Testis (tissue), 3 donors: Measurements from ENCODE around the gene CABP2. TPM values are rescaled to one million over a fixed set of nuclear protein-coding genes. Genes with fewer than 3 reads are reported as not detected.

Source experiments
- DNase-seq: peaks from one replicate; pipeline ENCODE4 v3.0.0-alpha.2; 2019
- H3K27ac ChIP-seq, 2 donors: fragments of 200-600 bp; sonication (generic); one replicate each; pipeline ENCODE4 v1.5.1; 2019
- H3K27me3 ChIP-seq: fragments of 200-600 bp; sonication (generic); one replicate; pipeline ENCODE4 v1.5.1; 2019
- H3K36me3 ChIP-seq: fragments of 200-600 bp; sonication (generic); one replicate; pipeline ENCODE4 v1.5.1; 2017; ENCODE audit warnings: low read depth; ENCODE audit errors: missing control alignments
- H3K4me1 ChIP-seq: fragments of 200-600 bp; sonication (generic); one replicate; pipeline ENCODE4 v1.5.1; 2019
- H3K4me3 ChIP-seq, 2 donors: fragments of 200-600 bp; sonication (generic); one replicate each; pipeline ENCODE4 v1.5.1; 2017 to 2019
- H3K9me3 ChIP-seq: fragments of 200-600 bp; sonication (generic); one replicate; pipeline ENCODE4 v1.5.1; 2017
- POLR2A ChIP-seq: fragments of 450-650 bp; IDR thresholded peaks from one replicate; pipeline ENCODE4 v1.6.1; 2017; ENCODE audit warnings: antibody characterized with exemption, mild to moderate bottlenecking, moderate library complexity
- WGBS, 2 donors: methylation state at CpG; one replicate each; pipeline ENCODE4 v1.1.5; 2018; 5-methylcytosine and 5-hydroxymethylcytosine counted together
- intact Hi-C: fragments of 100-400 bp; cut with DNase I; formaldehyde crosslinking; loops from one replicate; pipeline ENCODE4 v1.15.1; 2023; ENCODE audit warnings: low total_unique reads
- microRNA-seq, 2 donors: library from miRNA; unstranded; fragments of <30 nt; microRNA quantifications; one replicate each; pipeline ENCODE4, GENCODE V29; 2016; ENCODE audit warnings: borderline number of aligned reads in 2 of 2, borderline replicate concordance in 1 of 2
- polyA plus RNA-seq: library from polyadenylated mRNA; stranded (reverse); fragments of 350-450 nt; fragmentation: Illumina TruSeq; extraction: RNeasy Lipid Tissue Mini Kit (QIAGEN cat#74804); gene quantifications from one replicate; pipeline ENCODE4 v1.2.3, GENCODE V29; 2014; ENCODE audit warnings: low read depth, low replicate concordance; ENCODE audit not compliant: insufficient read depth
- small RNA-seq, 2 donors: library from RNA; depleted of rRNA; stranded (forward); fragments of <200 nt; gene quantifications; one replicate each; pipeline ENCODE3, GENCODE V24; 2016
- total RNA-seq, 2 donors: library from RNA; depleted of rRNA; stranded (reverse); fragments of >200 nt; gene quantifications; one replicate each; pipeline ENCODE4 v1.2.3, GENCODE V29; 2016
- TF ChIP-seq, protein P1 (sequence below), 3 experiments: fragments of 450-650 bp in 2 of 3; fragments of 200-600 bp in 1 of 3; sonication (generic) in 1 of 3; IDR thresholded peaks; one replicate each; pipeline ENCODE4 v1.5.1; 2016 to 2019; ENCODE audit warnings: antibody characterized with exemption in 3 of 3, mild to moderate bottlenecking in 2 of 3, moderate library complexity in 1 of 3

The CABP2 gene
- total and polyA plus RNA-seq, 3 donors from 2014 or later = not detected

DNA sequence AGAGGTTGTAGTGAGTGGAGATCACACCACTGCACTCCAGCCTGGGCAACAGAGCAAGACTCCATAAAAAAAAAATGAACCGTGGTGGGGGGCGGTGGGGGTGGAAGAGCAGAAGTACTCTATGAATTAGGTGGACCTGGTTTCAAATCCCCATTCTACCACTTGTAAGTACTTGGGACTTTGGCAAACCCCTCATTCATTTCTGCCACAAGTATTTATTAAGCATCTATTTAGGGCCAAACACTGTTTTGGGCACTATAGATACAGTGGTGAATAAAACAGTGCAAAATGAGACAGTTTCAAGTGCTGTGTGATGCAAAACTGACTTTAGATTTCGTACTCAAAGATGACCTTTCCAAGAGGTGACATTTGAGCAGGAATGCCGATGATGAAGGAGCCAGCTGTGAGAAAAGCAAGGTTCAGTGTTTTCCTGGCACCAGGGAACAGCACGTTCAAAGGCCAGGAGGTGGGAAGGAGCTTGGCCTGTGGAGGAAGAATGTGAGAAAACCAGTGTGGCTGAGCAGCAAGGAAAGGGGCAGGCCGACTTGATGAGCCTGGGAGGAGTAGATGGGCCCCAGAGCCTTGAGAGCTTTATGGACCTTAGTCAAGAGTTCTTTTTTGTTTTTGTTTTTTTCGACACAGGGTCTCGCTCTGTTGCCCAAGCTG lies 52.8 kb downstream of the CABP2 start:
- Histone ChIP-seq H3K4me3 (no peak overlapping the region), H3K4me1 (peaks cover 9% of the 10 kb centered on the region), H3K9me3 (no peaks in the 10 kb centered on the region), H3K27me3 (no peaks in the 10 kb centered on the region), H3K36me3 (no peaks in the 10 kb centered on the region), H3K27ac (no peak overlapping the region)
- no peak for DNase-seq
- TF ChIP-seq, protein P1, sequence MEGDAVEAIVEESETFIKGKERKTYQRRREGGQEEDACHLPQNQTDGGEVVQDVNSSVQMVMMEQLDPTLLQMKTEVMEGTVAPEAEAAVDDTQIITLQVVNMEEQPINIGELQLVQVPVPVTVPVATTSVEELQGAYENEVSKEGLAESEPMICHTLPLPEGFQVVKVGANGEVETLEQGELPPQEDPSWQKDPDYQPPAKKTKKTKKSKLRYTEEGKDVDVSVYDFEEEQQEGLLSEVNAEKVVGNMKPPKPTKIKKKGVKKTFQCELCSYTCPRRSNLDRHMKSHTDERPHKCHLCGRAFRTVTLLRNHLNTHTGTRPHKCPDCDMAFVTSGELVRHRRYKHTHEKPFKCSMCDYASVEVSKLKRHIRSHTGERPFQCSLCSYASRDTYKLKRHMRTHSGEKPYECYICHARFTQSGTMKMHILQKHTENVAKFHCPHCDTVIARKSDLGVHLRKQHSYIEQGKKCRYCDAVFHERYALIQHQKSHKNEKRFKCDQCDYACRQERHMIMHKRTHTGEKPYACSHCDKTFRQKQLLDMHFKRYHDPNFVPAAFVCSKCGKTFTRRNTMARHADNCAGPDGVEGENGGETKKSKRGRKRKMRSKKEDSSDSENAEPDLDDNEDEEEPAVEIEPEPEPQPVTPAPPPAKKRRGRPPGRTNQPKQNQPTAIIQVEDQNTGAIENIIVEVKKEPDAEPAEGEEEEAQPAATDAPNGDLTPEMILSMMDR (IDR thresholded peaks at IDR 0.05) = no peak
- no peak for TF ChIP-seq POLR2A
- intact Hi-C loops = no loop called here
- WGBS, 2 donors = 62 to 72% methylated on average over 8 of the region's 8 CpGs

DNA sequence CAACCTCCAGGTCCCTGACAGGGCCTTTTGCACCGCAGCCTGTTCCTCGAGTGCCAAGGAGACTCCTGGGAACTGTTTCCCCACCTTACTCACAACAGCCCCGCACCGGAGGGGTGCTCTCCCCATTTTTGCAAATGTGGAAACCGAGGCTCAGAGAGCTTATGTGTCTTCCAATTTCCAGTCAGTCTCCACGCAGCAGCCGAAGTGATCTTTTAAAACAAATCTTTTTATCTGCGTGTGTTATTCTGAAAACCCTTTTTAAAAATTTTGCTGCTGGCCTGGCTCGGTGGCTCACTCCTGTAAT lies 53.8 kb downstream of the CABP2 start:
- Histone ChIP-seq H3K4me1 (peaks cover 9% of the 10 kb centered on the region), H3K9me3 (no peaks in the 10 kb centered on the region), H3K4me3 (peak overlapping the region; percentile 77 to 90), H3K27ac (peak overlapping the region; percentile 86 to 91), H3K36me3 (no peaks in the 10 kb centered on the region), H3K27me3 (no peaks in the 10 kb centered on the region)
- WGBS, 2 donors = 1 to 7% methylated on average over 9 of the region's 9 CpGs
- no peak for DNase-seq
- intact Hi-C loops = no loop called here
- TF ChIP-seq POLR2A = no peak
- TF ChIP-seq, protein P1 (IDR thresholded peaks at IDR 0.05) = no peak

Small RNA genes lying within 50 kb of the gene (microRNA-seq; reads per million reads assigned to microRNA genes)
- gene MIR6752 = 0.69 to 0.70 reads per million in 2 donors

Small RNA genes lying within 50 kb of the gene (small RNA-seq; reads per million reads assigned to genes)
- gene MIR6752 = 0 reads per million in 2 donors

Other genes with a start within 250 kb of the CABP2 start
- 10 to 100 TPM; 66.2 to 73.3 TPM for gene ANKRD13D, start 234.1 kb downstream of the CABP2 start, total RNA-seq
- gene ANKRD13D, start 234.1 kb downstream of the CABP2 start, polyA plus RNA-seq = 32.8 TPM
- 1 to 10 TPM; 6.9 to 9.8 TPM for gene SSH3, start 219.9 kb downstream of the CABP2 start, total RNA-seq
- 8.6 TPM for gene SSH3, start 219.9 kb downstream of the CABP2 start, polyA plus RNA-seq
- 10 to 100 TPM; 53.8 to 59.1 TPM for gene POLD4, start 169.9 kb downstream of the CABP2 start, total RNA-seq
- 54.6 TPM for gene POLD4, start 169.9 kb downstream of the CABP2 start, polyA plus RNA-seq
- gene CLCF1, start 149.8 kb downstream of the CABP2 start, total RNA-seq = 1 to 10 TPM; 3.7 to 6.8 TPM
- 2.7 TPM for gene CLCF1, start 149.8 kb downstream of the CABP2 start, polyA plus RNA-seq
- gene RAD9A, start 131.5 kb downstream of the CABP2 start, total RNA-seq = 10 to 100 TPM; 35.8 to 46.2 TPM
- 25.7 TPM for gene RAD9A, start 131.5 kb downstream of the CABP2 start, polyA plus RNA-seq
- 100 to 1,000 TPM; 100 to 129 TPM for gene PPP1CA, start 121.6 kb downstream of the CABP2 start, total RNA-seq
- 79.7 TPM for gene PPP1CA, start 121.6 kb downstream of the CABP2 start, polyA plus RNA-seq
- 1 to 10 TPM; 1.8 to 3.8 TPM for gene TBC1D10C, start 119.4 kb downstream of the CABP2 start, total RNA-seq
- gene TBC1D10C, start 119.4 kb downstream of the CABP2 start, polyA plus RNA-seq = 3.3 TPM
- 1 to 10 TPM in 1 of 2 donors, under 1 TPM in 1; 0.74 to 1.3 TPM for gene CARNS1, start 107.8 kb downstream of the CABP2 start, total RNA-seq
- 1.6 TPM for gene CARNS1, start 107.8 kb downstream of the CABP2 start, polyA plus RNA-seq
- gene RPS6KB2, start 95.0 kb downstream of the CABP2 start, total RNA-seq = 10 to 100 TPM; 46.5 to 47.4 TPM
- gene RPS6KB2, start 95.0 kb downstream of the CABP2 start, polyA plus RNA-seq = 30.1 TPM
- gene PTPRCAP, start 85.8 kb downstream of the CABP2 start, total RNA-seq = 1 to 10 TPM; 3.1 to 5.2 TPM
- 5.6 TPM for gene PTPRCAP, start 85.8 kb downstream of the CABP2 start, polyA plus RNA-seq
- 10 to 100 TPM; 34.6 to 48.6 TPM for gene CORO1B, start 80.0 kb downstream of the CABP2 start, total RNA-seq
- gene CORO1B, start 80.0 kb downstream of the CABP2 start, polyA plus RNA-seq = 34.3 TPM
- not detected for gene GPR152, start 70.7 kb downstream of the CABP2 start, total RNA-seq
- gene GPR152, start 70.7 kb downstream of the CABP2 start, polyA plus RNA-seq = not detected
- gene CABP4, start 68.1 kb downstream of the CABP2 start, total RNA-seq = 1 to 10 TPM in 1 of 2 donors, under 1 TPM in 1; 0.87 to 1.2 TPM
- 0.98 TPM for gene CABP4, start 68.1 kb downstream of the CABP2 start, polyA plus RNA-seq
- gene TMEM134, start 54.2 kb downstream of the CABP2 start, total RNA-seq = 100 to 1,000 TPM; 126 to 149 TPM
- 97.5 TPM for gene TMEM134, start 54.2 kb downstream of the CABP2 start, polyA plus RNA-seq
- 10 to 100 TPM; 34.6 to 61.7 TPM for gene AIP, start 40.4 kb downstream of the CABP2 start, total RNA-seq
- 60.7 TPM for gene AIP, start 40.4 kb downstream of the CABP2 start, polyA plus RNA-seq
- gene PITPNM1, start 18.1 kb downstream of the CABP2 start, total RNA-seq = 10 to 100 TPM; 15.5 to 23.5 TPM
- gene PITPNM1, start 18.1 kb downstream of the CABP2 start, polyA plus RNA-seq = 19.6 TPM
- 10 to 100 TPM; 26.4 to 38.0 TPM for gene CDK2AP2, start 15.3 kb downstream of the CABP2 start, total RNA-seq
- 20.9 TPM for gene CDK2AP2, start 15.3 kb downstream of the CABP2 start, polyA plus RNA-seq
- gene GSTP1, start 60.4 kb upstream of the CABP2 start, total RNA-seq = 100 to 1,000 TPM; 117 to 201 TPM
- gene GSTP1, start 60.4 kb upstream of the CABP2 start, polyA plus RNA-seq = 211 TPM
- 100 to 1,000 TPM; 312 to 369 TPM for gene NDUFV1, start 83.5 kb upstream of the CABP2 start, total RNA-seq
- 187 TPM for gene NDUFV1, start 83.5 kb upstream of the CABP2 start, polyA plus RNA-seq
- 1 to 10 TPM; 6.2 to 7.0 TPM for gene NUDT8, start 106.5 kb upstream of the CABP2 start, total RNA-seq
- gene NUDT8, start 106.5 kb upstream of the CABP2 start, polyA plus RNA-seq = 4.0 TPM
- gene TBX10, start 116.3 kb upstream of the CABP2 start, total RNA-seq = under 1 TPM in 1 of 2 donors, not detected in 1; 0.50 TPM
- gene TBX10, start 116.3 kb upstream of the CABP2 start, polyA plus RNA-seq = not detected
- gene ACY3, start 127.3 kb upstream of the CABP2 start, total RNA-seq = under 1 TPM in 1 of 2 donors, not detected in 1; 0.50 TPM
- gene ACY3, start 127.3 kb upstream of the CABP2 start, polyA plus RNA-seq = 0.66 TPM
- gene ALDH3B2, start 151.2 kb upstream of the CABP2 start, total RNA-seq = under 1 TPM in 1 of 2 donors, not detected in 1; 0.19 TPM
- not detected for gene ALDH3B2, start 151.2 kb upstream of the CABP2 start, polyA plus RNA-seq